Effector memory CD4-positive, alpha-beta T cell (primary cell): ENCODE data around the gene TLR1.

ENCODE experiments used
- DNase-seq, 3 donors: peaks; one replicate each; pipeline ENCODE4 v3.0.0-alpha.2; 2020
- H3K27ac ChIP-seq: 2 replicates; pipeline ENCODE4 v1.7.0; 2013; ENCODE audit warnings: mild to moderate bottlenecking, low read length, moderate library complexity; ENCODE audit not compliant: insufficient read depth, poor library complexity, severe bottlenecking
- H3K27me3 ChIP-seq: replicated peaks from 2 replicates; pipeline ENCODE4 v1.7.0; 2013; ENCODE audit warnings: mild to moderate bottlenecking, low read length; ENCODE audit not compliant: insufficient read depth, control insufficient read depth, poor library complexity, severe bottlenecking
- H3K36me3 ChIP-seq: 2 replicates; pipeline ENCODE4 v1.7.0; 2013; ENCODE audit warnings: mild to moderate bottlenecking, low read length, moderate library complexity; ENCODE audit not compliant: control insufficient read depth, insufficient read depth
- H3K4me1 ChIP-seq: 2 replicates; pipeline ENCODE4 v1.7.0; 2013; ENCODE audit warnings: low read length, mild to moderate bottlenecking; ENCODE audit not compliant: control insufficient read depth, insufficient read depth, poor library complexity, severe bottlenecking
- H3K4me3 ChIP-seq: 2 replicates; pipeline ENCODE4 v1.7.0; 2013; ENCODE audit warnings: low read length, low read depth, mild to moderate bottlenecking; ENCODE audit not compliant: insufficient read depth, poor library complexity, severe bottlenecking
- H3K9me3 ChIP-seq: 2 replicates; pipeline ENCODE4 v1.7.0; 2013; ENCODE audit warnings: mild to moderate bottlenecking, low read length, moderate library complexity; ENCODE audit not compliant: control insufficient read depth

Gene TLR1

DNA sequence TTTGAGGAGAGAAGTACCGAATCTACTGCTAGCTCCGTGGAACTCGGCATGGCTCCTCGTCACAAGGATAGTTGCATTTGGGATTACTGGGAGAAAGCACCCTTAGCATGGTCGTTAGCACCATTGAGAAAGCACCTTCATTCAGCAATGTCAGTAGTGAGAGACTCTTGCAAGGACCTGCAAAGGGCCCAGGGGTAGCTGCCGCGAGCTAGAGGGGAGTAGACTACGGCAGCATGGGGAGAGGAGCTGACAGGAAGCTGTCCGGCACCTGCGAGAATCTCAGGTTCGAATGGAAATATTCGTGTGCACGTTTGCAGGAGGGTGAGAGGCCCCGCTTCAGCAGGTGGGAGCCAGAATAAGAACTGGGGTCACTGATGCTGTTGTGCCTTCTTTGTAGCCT is 42.0 kb downstream of the TLR1 start:
- no peaks in the 10 kb centered on the region for H3K9me3 ChIP-seq
- no peak overlapping the region for H3K4me3 ChIP-seq
- no peaks in the 10 kb centered on the region for H3K36me3 ChIP-seq
- no peaks in the 10 kb centered on the region for H3K4me1 ChIP-seq
- no peaks in the 10 kb centered on the region for H3K27me3 ChIP-seq
- no peak overlapping the region for H3K27ac ChIP-seq
- no peak for DNase-seq

- no peak for DNase-seq
- no peaks in the 10 kb centered on the region for H3K27me3 ChIP-seq
- H3K9me3 ChIP-seq = no peaks in the 10 kb centered on the region
- H3K27ac ChIP-seq = no peak overlapping the region
- no peak overlapping the region for H3K4me3 ChIP-seq
- H3K4me1 ChIP-seq = no peaks in the 10 kb centered on the region
- H3K36me3 ChIP-seq = no peaks in the 10 kb centered on the region
These were observed 44.8 kb downstream of the TLR1 start for GRCh38 chr4:38759790-38760122.

GRCh38 chr4:38759113-38759789 is 45.3 kb downstream of the TLR1 start:
- Histone ChIP-seq H3K27ac (no peak overlapping the region), H3K4me1 (no peaks in the 10 kb centered on the region), H3K9me3 (no peaks in the 10 kb centered on the region)

GRCh38 chr4:38757945-38758600 is 46.5 kb downstream of the TLR1 start:
- Histone ChIP-seq H3K36me3 (no peaks in the 10 kb centered on the region), H3K27me3 (no peaks in the 10 kb centered on the region), H3K4me3 (no peak overlapping the region), H3K9me3 (no peaks in the 10 kb centered on the region), H3K4me1 (no peaks in the 10 kb centered on the region), H3K27ac (no peak overlapping the region)
- no peak for DNase-seq

More at GRCh38 chr4:38759113-38759789, 45.3 kb downstream of the TLR1 start:
- Histone ChIP-seq H3K36me3 (no peaks in the 10 kb centered on the region), H3K4me3 (no peak overlapping the region), H3K27me3 (no peaks in the 10 kb centered on the region)
- peak; percentile 2 to 24 (median 23) for DNase-seq

DNA sequence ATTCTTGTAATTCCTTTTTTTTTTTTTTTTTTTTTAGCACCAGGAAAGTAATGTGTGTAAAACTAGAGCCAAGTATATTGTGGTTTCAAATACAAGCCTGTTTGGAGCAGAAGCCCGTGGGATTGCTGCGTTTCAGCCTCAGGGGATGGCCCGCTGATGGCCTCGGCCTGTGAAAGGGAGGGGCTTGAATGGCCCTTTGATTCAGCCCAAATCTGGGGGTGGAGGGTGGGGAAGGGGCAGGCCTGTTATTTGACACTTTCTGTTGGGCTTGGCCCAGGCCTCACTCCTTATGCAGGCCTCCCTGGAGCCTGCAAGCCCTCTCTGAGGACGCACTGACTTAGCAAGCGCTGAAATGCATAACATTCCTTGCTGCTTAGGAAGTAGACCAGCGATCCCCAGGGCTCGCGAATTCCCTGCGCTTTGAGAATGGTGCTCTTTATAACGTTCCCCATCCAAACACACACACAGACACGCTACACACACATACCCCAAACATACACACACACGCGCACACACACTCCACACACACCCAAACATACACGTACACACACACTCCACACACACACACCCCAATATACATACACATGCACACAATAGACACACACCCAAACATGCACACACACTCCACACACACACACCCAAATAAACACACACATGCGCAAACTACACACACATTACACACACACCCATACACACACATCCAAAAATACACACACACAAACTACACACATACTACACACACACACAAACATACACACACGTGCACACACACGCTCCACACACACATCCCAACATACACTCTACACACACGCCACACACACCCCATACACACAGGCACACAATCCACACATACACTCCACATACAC is 51.4 kb downstream of the TLR1 start:
- H3K4me3 ChIP-seq = no peak overlapping the region

GRCh38 chr4:38752372-38752940 is 52.1 kb downstream of the TLR1 start:
- Histone ChIP-seq H3K36me3 (no peaks in the 10 kb centered on the region), H3K4me3 (no peak overlapping the region), H3K9me3 (no peaks in the 10 kb centered on the region), H3K27ac (no peak overlapping the region), H3K4me1 (no peaks in the 10 kb centered on the region), H3K27me3 (no peaks in the 10 kb centered on the region)
- DNase-seq = no peak

More for the DNA sequence above, 51.4 kb downstream of the TLR1 start:
- Histone ChIP-seq H3K9me3 (no peaks in the 10 kb centered on the region), H3K27ac (no peak overlapping the region), H3K36me3 (no peaks in the 10 kb centered on the region), H3K4me1 (no peaks in the 10 kb centered on the region), H3K27me3 (no peaks in the 10 kb centered on the region)
- DNase-seq = no peak

- Histone ChIP-seq H3K4me3 (no peak overlapping the region), H3K27ac (no peak overlapping the region), H3K36me3 (no peaks in the 10 kb centered on the region), H3K9me3 (no peaks in the 10 kb centered on the region), H3K4me1 (no peaks in the 10 kb centered on the region), H3K27me3 (no peaks in the 10 kb centered on the region)
- DNase-seq = no peak
These were observed 53.1 kb downstream of the TLR1 start for GRCh38 chr4:38751341-38752010.

DNA sequence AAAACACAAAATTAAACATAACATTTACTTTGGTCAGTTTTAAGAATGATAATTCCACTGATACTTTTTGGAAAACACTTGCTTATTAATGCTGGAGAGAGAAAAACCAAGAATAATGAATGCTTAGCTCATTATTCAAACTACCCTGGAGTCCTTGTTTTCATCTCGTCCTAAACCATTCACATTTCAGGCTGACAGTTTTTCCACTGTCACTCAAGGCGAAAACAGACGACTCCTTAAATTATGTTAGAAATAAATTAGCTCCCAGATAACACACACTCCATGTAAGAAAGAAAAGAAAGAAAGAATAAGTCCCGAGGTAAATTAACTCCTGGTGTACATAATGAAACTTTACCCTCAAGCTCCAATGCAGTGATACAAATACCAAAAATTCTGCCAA is 55.3 kb downstream of the TLR1 start:
- Histone ChIP-seq H3K36me3 (no peaks in the 10 kb centered on the region), H3K27ac (no peak overlapping the region), H3K4me1 (no peaks in the 10 kb centered on the region), H3K9me3 (no peaks in the 10 kb centered on the region), H3K27me3 (no peaks in the 10 kb centered on the region), H3K4me3 (no peak overlapping the region)
- DNase-seq = no peak

DNA sequence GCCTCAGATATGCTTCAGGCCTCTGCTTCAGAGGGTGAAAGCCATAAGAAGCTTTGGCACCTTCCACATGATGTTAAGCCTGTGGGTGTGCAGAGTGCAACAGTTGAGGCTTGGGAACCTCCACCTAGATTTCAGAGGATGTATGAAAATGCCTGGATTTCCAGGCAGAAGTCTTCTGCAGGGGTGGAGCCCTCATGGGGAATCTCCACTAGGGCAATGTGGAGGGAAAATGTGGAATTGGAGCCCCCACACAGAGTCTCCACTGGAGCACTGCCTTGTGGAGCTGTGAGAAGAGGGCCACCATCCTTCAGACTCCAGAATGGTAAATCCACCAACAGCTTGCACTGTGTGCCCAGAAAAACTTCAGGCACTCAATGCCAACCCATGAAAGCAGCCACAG is 57.0 kb downstream of the TLR1 start:
- Histone ChIP-seq H3K9me3 (no peaks in the 10 kb centered on the region), H3K4me3 (no peak overlapping the region), H3K4me1 (no peaks in the 10 kb centered on the region), H3K36me3 (no peaks in the 10 kb centered on the region), H3K27ac (no peak overlapping the region), H3K27me3 (no peaks in the 10 kb centered on the region)
- DNase-seq = no peak
